Suprapubic skin (tissue), 4 donors: ENCODE data around the gene SMAD7. TPM values are rescaled to one million over a fixed set of nuclear protein-coding genes. Genes with fewer than 3 reads are reported as not detected.

ENCODE experiments used
- DNase-seq, 2 donors: peaks; one replicate each; pipeline ENCODE4 v3.0.0-alpha.2; 2019; ENCODE audit warnings: low spot score in 2 of 2
- H3K27ac ChIP-seq: fragments of 200-600 bp; sonication (generic); one replicate; pipeline ENCODE4 v1.5.1; 2019
- H3K27me3 ChIP-seq: fragments of 200-600 bp; sonication (generic); one replicate; pipeline ENCODE4 v1.5.1; 2019
- H3K36me3 ChIP-seq: fragments of 200-600 bp; sonication (generic); one replicate; pipeline ENCODE4 v1.5.1; 2019
- H3K4me1 ChIP-seq: fragments of 200-600 bp; sonication (generic); one replicate; pipeline ENCODE4 v1.5.1; 2019
- H3K4me3 ChIP-seq: fragments of 200-600 bp; sonication (generic); one replicate; pipeline ENCODE4 v1.5.1; 2019; ENCODE audit warnings: mild to moderate bottlenecking
- H3K9me3 ChIP-seq: fragments of 200-600 bp; sonication (generic); one replicate; pipeline ENCODE4 v1.5.1; 2019
- EP300 ChIP-seq: sonication (generic); formaldehyde crosslinking; IDR thresholded peaks from one replicate; pipeline ENCODE4 v1.6.1; 2017; ENCODE audit warnings: antibody characterized with exemption
- POLR2A ChIP-seq, 2 donors: fragments of 450-650 bp; IDR thresholded peaks; one replicate each; pipeline ENCODE4 v1.6.1; 2017; ENCODE audit warnings: antibody characterized with exemption in 2 of 2, mild to moderate bottlenecking in 2 of 2, moderate library complexity in 2 of 2
- POLR2AphosphoS5 ChIP-seq, 3 donors: sonication (generic); formaldehyde crosslinking; IDR thresholded peaks; one replicate each; pipeline ENCODE4 v1.6.1; 2017; ENCODE audit warnings: antibody characterized with exemption in 3 of 3
- WGBS: methylation state at CpG from one replicate; pipeline ENCODE4 v1.1.5; 2018; 5-methylcytosine and 5-hydroxymethylcytosine counted together
- total RNA-seq, 4 donors: library from RNA; depleted of rRNA; stranded (reverse); fragments of >200 nt; gene quantifications; one replicate each; pipeline ENCODE4 v1.1.0, GENCODE V29; 2016
- TF ChIP-seq, protein P1 (sequence below), 2 donors: fragments of 200-600 bp in 1 of 2; fragments of 450-650 bp in 1 of 2; sonication (generic) in 1 of 2; IDR thresholded peaks; one replicate each; pipeline ENCODE4 v1.5.1; 2016 to 2019; ENCODE audit warnings: antibody characterized with exemption in 2 of 2, mild to moderate bottlenecking in 1 of 2, moderate library complexity in 1 of 2

Gene SMAD7
- total RNA-seq, 4 donors from 2014 or later = 19.7 to 41.6 (median 27.8) TPM

DNA sequence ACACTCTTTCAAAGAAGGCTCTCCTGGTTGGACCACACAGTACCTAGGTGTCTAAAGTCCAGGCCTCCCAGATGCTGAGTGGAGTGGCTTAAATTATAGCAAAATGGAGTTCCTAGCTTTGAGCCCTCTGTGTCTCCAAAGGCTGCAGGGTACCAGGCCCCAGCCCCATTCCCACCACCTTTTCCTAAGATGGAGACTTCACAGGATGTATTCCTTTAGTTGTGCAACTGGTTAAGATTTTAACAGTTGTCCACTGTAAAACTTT lies 4.9 kb downstream of the SMAD7 start:
- Histone ChIP-seq H3K4me1 (peaks cover 81% of the 10 kb centered on the region), H3K27me3 (no peaks in the 10 kb centered on the region), H3K36me3 (peaks cover 6% of the 10 kb centered on the region), H3K9me3 (no peaks in the 10 kb centered on the region), H3K27ac (no peak overlapping the region), H3K4me3 (peak overlapping the region; percentile 92)
- no peak for TF ChIP-seq POLR2A (IDR thresholded peaks at IDR 0.05)
- TF ChIP-seq POLR2AphosphoS5 (IDR thresholded peaks at IDR 0.05) = no peak
- TF ChIP-seq EP300 = no peak
- TF ChIP-seq, protein P1, sequence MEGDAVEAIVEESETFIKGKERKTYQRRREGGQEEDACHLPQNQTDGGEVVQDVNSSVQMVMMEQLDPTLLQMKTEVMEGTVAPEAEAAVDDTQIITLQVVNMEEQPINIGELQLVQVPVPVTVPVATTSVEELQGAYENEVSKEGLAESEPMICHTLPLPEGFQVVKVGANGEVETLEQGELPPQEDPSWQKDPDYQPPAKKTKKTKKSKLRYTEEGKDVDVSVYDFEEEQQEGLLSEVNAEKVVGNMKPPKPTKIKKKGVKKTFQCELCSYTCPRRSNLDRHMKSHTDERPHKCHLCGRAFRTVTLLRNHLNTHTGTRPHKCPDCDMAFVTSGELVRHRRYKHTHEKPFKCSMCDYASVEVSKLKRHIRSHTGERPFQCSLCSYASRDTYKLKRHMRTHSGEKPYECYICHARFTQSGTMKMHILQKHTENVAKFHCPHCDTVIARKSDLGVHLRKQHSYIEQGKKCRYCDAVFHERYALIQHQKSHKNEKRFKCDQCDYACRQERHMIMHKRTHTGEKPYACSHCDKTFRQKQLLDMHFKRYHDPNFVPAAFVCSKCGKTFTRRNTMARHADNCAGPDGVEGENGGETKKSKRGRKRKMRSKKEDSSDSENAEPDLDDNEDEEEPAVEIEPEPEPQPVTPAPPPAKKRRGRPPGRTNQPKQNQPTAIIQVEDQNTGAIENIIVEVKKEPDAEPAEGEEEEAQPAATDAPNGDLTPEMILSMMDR (IDR thresholded peaks at IDR 0.05) = no peak
- no peak for DNase-seq

- DNase-seq = no peak
- no peak overlapping the region for H3K27ac ChIP-seq
- no peak for TF ChIP-seq POLR2AphosphoS5 (IDR thresholded peaks at IDR 0.05)
- no peak for TF ChIP-seq EP300
- TF ChIP-seq, protein P1 (IDR thresholded peaks at IDR 0.05) = no peak
- no peak for TF ChIP-seq POLR2A (IDR thresholded peaks at IDR 0.05)
- 72% methylated on average over 6 of the region's 7 CpGs for WGBS
- peaks cover 6% of the 10 kb centered on the region for H3K36me3 ChIP-seq
- H3K27me3 ChIP-seq = no peaks in the 10 kb centered on the region
- peaks cover 92% of the 10 kb centered on the region for H3K4me1 ChIP-seq
- H3K4me3 ChIP-seq = no peak overlapping the region
- no peaks in the 10 kb centered on the region for H3K9me3 ChIP-seq
Observed at GRCh38 chr18:48944634-48945033, 6.1 kb downstream of the SMAD7 start.

- Histone ChIP-seq H3K4me1 (peaks cover 92% of the 10 kb centered on the region), H3K4me3 (no peak overlapping the region), H3K9me3 (no peaks in the 10 kb centered on the region), H3K27me3 (no peaks in the 10 kb centered on the region), H3K27ac (peak overlapping the region; percentile 56), H3K36me3 (peaks cover 6% of the 10 kb centered on the region)
- TF ChIP-seq EP300 = no peak
- WGBS = 77% methylated on average over 8 of the region's 8 CpGs
- no peak for DNase-seq
Observed at GRCh38 chr18:48943736-48944527, 6.8 kb downstream of the SMAD7 start.

DNA sequence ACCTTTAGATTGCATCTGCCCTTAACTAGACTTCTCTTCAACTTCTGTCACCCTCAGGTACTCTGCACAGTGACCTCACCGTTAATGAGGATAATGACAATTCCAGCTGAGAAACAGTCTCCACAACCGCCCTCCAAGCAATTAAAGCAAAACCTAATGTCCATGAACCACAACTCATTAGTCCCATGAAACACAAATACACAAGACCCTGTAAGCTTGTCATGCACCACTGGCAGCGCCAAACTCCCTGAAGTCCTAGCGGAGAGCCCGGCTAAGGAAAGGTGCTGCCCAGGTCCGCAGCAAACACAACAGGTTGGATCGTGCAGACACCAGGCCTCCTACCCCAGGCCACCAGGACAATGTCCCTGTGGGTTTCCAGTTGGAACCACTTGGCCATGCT lies 7.4 kb downstream of the SMAD7 start:
- no peak for TF ChIP-seq POLR2AphosphoS5 (IDR thresholded peaks at IDR 0.05)
- no peak for TF ChIP-seq EP300
- no peak for TF ChIP-seq POLR2A (IDR thresholded peaks at IDR 0.05)
- TF ChIP-seq, protein P1 (IDR thresholded peaks at IDR 0.05) = no peak
- Histone ChIP-seq H3K4me1 (peaks cover 95% of the 10 kb centered on the region), H3K27ac (peak overlapping the region; percentile 56), H3K27me3 (no peaks in the 10 kb centered on the region), H3K9me3 (no peaks in the 10 kb centered on the region), H3K36me3 (peaks cover 6% of the 10 kb centered on the region), H3K4me3 (no peak overlapping the region)
- 71% methylated on average over 7 of the region's 7 CpGs for WGBS
- peak in 1 of 2 donors; percentile 55 for DNase-seq

DNA sequence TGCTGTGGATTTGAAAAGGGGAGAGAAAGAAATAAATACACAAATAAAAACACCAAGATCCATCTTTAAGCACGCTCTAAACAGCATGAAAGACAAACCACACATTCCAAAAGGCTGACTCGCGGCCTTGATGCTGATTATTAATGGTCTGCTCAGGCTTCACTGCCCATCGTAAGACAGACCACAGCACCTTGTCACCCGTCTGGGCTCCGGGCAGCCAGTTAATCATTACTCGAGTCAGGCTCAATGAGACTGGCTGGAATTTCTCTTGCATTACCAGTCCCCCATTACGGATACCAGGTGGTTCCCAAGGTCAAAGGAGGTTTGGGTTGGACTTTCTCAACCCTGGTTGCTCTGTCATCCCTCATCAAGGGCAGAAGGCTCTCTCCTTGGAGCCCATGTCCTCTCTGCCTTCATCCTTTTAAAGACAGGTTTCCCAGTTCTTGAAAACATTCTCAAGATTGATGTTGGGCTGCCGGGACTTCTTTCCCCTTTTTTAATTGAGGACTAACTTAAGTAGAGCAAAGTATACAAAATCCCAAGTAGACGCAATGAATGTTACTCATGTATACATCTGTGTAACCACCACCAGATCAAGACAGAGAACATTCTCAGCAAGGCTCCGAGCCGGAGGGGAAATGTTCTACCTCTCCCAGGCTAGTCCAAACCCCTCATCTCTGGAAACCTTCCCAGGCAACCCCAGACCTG lies 8.1 kb downstream of the SMAD7 start:
- WGBS = 51% methylated on average over 12 of the region's 12 CpGs
- Histone ChIP-seq H3K27me3 (no peaks in the 10 kb centered on the region), H3K9me3 (no peaks in the 10 kb centered on the region), H3K4me1 (peaks cover 97% of the 10 kb centered on the region), H3K4me3 (no peak overlapping the region), H3K27ac (peak overlapping the region; percentile 56), H3K36me3 (peaks cover 6% of the 10 kb centered on the region)
- peak in 1 of 2 donors; percentile 62 for DNase-seq
- TF ChIP-seq, protein P1 (IDR thresholded peaks at IDR 0.05) = no peak
- TF ChIP-seq POLR2AphosphoS5 (IDR thresholded peaks at IDR 0.05) (no peak), POLR2A (IDR thresholded peaks at IDR 0.05) (no peak), EP300 (no peak)
